ENCODE results near the gene PAXIP1. TPM values are rescaled to one million over a fixed set of nuclear protein-coding genes. Genes with fewer than 3 reads are reported as not detected.
"Not testable (repeated sequence)": the region's sequence is repeated elsewhere in the genome, so short reads cannot be mapped to it uniquely, and the experiment has no call there.

Gene PAXIP1, protein sequence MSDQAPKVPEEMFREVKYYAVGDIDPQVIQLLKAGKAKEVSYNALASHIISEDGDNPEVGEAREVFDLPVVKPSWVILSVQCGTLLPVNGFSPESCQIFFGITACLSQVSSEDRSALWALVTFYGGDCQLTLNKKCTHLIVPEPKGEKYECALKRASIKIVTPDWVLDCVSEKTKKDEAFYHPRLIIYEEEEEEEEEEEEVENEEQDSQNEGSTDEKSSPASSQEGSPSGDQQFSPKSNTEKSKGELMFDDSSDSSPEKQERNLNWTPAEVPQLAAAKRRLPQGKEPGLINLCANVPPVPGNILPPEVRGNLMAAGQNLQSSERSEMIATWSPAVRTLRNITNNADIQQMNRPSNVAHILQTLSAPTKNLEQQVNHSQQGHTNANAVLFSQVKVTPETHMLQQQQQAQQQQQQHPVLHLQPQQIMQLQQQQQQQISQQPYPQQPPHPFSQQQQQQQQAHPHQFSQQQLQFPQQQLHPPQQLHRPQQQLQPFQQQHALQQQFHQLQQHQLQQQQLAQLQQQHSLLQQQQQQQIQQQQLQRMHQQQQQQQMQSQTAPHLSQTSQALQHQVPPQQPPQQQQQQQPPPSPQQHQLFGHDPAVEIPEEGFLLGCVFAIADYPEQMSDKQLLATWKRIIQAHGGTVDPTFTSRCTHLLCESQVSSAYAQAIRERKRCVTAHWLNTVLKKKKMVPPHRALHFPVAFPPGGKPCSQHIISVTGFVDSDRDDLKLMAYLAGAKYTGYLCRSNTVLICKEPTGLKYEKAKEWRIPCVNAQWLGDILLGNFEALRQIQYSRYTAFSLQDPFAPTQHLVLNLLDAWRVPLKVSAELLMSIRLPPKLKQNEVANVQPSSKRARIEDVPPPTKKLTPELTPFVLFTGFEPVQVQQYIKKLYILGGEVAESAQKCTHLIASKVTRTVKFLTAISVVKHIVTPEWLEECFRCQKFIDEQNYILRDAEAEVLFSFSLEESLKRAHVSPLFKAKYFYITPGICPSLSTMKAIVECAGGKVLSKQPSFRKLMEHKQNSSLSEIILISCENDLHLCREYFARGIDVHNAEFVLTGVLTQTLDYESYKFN
- total RNA-seq = 33.6 and 34.3 TPM in 2 replicates

DNA sequence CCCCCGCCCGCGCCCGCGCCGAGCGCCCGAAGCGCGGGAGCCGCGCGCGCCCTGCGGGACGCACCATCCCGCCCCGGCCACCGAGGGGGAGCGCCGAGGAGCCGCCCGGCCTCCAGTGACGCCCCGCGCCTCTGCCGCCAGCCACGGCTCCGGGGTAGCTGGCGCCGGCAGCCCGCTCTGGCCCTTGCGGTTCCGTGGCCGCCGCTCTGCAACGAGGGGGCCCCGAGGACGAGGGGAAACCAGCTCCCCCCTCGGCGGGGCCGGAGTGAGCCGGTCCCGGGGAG, at the start of gene PAXIP1:
Gene PAXIP1 (minus strand): TSS at position 33 of the 284 bp plus-strand sequence. CDS start 195 bp downstream, outside the sequence.
- Mint-ChIP-seq H3K4me1 (ENCODE audit: low read depth) (peaks cover 13% of the 10 kb centered on the region), H3K36me3 (ENCODE audit: low read depth) (peaks cover 30% of the 10 kb centered on the region), H3K27me3 (ENCODE audit: low read depth) (no peaks in the 10 kb centered on the region), H3K27ac (peak within 1 kb of the TSS; percentile 93), H3K9me3 (no peaks in the 10 kb centered on the region), H3K4me3 (ENCODE audit: low read depth) (peak within 1 kb of the TSS; percentile 93)
- DNase-seq (ENCODE audit: low spot score) = no peak
- intact Hi-C loops (cut with micrococcal nuclease) = loop anchor here (1.0 to 5.0 kb wide), 4 partner anchors 75 to 341 kb away; no protein-coding TSS in a partner anchor

DNA sequence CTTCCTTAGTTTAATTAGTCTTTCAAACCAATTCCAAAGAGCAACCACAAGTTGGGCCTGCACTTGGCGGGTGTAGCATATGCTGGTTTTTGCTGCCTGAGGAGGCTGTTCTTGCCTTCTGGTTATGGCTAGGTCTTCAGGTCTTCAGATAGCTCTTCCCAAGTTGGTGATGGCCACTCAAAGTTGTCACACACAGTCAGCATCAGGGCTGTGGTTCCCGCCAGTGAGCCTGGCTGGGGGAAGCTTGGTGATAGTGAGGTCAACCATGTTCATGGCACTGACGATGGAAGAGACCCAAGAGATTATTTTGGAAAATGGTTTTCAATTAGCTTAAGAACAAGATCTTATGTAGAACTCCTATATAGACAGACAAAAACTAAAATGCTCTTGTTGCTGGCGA, 48.4 kb upstream of the PAXIP1 start:
- Mint-ChIP-seq H3K27me3 (ENCODE audit: low read depth) (peaks cover 8% of the 10 kb centered on the region), H3K27ac (no peak overlapping the region), H3K4me1 (ENCODE audit: low read depth) (no peaks in the 10 kb centered on the region), H3K4me3 (ENCODE audit: low read depth) (no peak overlapping the region), H3K9me3 (no peaks in the 10 kb centered on the region), H3K36me3 (ENCODE audit: low read depth) (no peaks in the 10 kb centered on the region)
- intact Hi-C loops (cut with micrococcal nuclease) = no loop called here
- DNase-seq (ENCODE audit: low spot score) = no peak

DNA sequence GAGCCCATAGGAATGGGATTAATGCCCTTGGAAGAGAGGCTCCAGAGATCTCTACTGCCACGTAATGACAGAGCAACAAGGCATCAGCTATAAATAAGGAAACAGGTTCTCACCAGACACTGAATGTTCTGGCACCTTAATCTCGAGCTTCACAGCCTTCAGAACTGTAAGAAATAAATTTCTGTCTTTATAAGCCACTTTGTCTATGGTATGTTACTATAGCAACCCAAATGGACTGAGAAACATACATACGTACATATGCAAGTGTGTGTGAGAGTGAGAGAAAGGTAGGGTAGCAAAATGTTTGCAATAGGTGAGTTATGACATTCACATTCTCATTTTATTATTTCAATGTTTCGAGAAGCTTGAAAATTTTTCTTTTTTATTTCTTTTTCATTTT, 45.1 kb upstream of the PAXIP1 start:
- H3K27me3 Mint-ChIP-seq (ENCODE audit: low read depth) = peaks cover 6% of the 10 kb centered on the region
- H3K4me3 Mint-ChIP-seq (ENCODE audit: low read depth) = no peak overlapping the region
- intact Hi-C loops (cut with micrococcal nuclease) = no loop called here
- H3K27ac Mint-ChIP-seq = no peak overlapping the region
- no peaks in the 10 kb centered on the region for H3K9me3 Mint-ChIP-seq
- H3K4me1 Mint-ChIP-seq (ENCODE audit: low read depth) = no peaks in the 10 kb centered on the region
- no peak for DNase-seq (ENCODE audit: low spot score)
- H3K36me3 Mint-ChIP-seq (ENCODE audit: low read depth) = no peaks in the 10 kb centered on the region

DNA sequence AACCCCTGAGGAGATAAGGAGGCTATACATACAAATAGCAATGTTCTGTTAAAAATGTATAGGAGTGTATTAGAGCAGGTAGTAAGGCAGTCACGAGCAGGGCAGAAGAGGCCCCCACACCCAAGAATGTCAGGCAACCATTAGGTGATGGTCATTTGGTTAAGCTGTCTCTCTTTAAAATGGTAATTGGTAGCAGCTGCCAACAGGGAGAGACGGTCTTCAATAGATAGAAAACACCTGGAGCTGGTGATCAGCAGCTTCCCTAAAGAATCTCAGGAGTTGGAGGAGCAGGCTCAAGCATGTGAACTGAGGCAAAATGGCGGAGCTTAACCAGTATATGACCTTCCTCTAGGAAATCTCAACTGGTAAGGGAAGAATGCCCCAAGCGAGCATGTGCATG, 40.8 kb upstream of the PAXIP1 start:
- DNase-seq (ENCODE audit: low spot score) = no peak
- intact Hi-C loops (cut with micrococcal nuclease) = no loop called here
- H3K4me1 Mint-ChIP-seq (ENCODE audit: low read depth) = no peaks in the 10 kb centered on the region
- no peaks in the 10 kb centered on the region for H3K9me3 Mint-ChIP-seq
- H3K4me3 Mint-ChIP-seq (ENCODE audit: low read depth) = no peak overlapping the region
- H3K36me3 Mint-ChIP-seq (ENCODE audit: low read depth) = no peaks in the 10 kb centered on the region
- H3K27me3 Mint-ChIP-seq (ENCODE audit: low read depth) = peaks cover 18% of the 10 kb centered on the region
- H3K27ac Mint-ChIP-seq = no peak overlapping the region

DNA sequence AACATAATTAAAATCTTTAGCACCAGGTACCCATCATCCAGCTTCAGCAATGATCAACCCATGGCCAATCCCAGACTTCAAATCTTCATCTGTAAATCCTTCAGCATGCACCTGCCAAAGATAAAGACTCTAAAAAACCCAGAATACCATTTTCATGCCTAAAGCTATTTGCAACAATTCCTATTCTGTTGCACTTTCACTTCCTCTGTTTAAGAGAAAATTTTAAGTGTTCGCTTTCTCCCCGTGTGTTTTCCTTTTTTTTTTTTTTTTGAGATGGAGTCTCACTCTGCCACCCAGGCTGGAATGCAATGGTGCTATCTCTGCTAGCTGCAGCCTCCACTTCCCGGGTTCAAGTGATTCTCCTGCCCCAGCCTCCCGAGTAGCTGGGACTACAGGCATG, 35.4 kb upstream of the PAXIP1 start:
- Mint-ChIP-seq H3K4me1 (ENCODE audit: low read depth) (no peaks in the 10 kb centered on the region), H3K36me3 (ENCODE audit: low read depth) (no peaks in the 10 kb centered on the region)
- intact Hi-C loops (cut with micrococcal nuclease) = no loop called here

DNA sequence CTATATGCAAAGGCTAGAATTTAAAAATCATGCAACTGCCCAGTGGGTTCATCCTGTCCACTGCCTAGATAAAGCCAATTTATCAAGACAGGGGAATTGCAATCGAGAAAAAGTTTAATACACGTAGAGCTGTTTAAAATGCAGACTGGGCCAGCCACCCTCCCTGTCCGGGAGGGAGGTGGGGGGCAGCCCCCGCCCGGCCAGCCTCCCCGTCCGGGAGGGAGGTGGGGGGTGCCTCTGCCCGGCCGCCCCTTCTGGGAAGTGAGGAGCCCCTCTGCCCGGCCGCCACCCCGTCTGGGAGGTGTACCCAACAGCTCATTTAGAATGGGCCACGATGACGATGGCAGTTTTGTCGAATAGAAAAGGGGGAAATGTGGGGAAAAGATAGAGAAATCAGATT, 31.6 kb upstream of the PAXIP1 start:
- H3K4me3 Mint-ChIP-seq (ENCODE audit: low read depth); H3K4me1 Mint-ChIP-seq (ENCODE audit: low read depth); H3K9me3 Mint-ChIP-seq; intact Hi-C loops (cut with micrococcal nuclease); DNase-seq (ENCODE audit: low spot score); H3K27ac Mint-ChIP-seq; H3K36me3 Mint-ChIP-seq (ENCODE audit: low read depth): not testable (repeated sequence)
- H3K27me3 Mint-ChIP-seq (ENCODE audit: low read depth) = peaks cover 14% of the 10 kb centered on the region

More for the DNA sequence above, 35.4 kb upstream of the PAXIP1 start:
- H3K9me3 Mint-ChIP-seq = no peaks in the 10 kb centered on the region
- H3K4me3 Mint-ChIP-seq (ENCODE audit: low read depth) = no peak overlapping the region
- no peak overlapping the region for H3K27ac Mint-ChIP-seq
- no peak for DNase-seq (ENCODE audit: low spot score)
- H3K27me3 Mint-ChIP-seq (ENCODE audit: low read depth) = peaks cover 21% of the 10 kb centered on the region

DNA sequence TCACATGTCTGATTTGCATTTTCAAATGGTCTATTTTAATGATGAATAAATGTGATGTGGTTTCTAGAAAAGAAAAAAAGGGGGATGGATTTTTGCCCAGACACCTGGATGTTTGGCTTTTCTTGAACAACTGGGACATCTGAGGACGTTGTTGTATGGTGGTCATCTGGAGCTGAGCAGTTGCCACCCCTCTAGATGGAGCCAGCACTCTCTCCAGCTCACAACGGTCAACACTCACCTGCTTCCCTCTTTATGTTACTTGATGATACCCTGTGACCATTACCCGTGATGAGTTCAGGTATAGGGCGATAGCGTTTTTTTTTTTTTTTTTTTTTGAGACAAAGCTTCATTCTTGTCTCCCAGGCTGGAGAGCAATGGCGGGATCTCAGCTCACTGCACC, 30.1 kb upstream of the PAXIP1 start:
- Mint-ChIP-seq H3K36me3 (ENCODE audit: low read depth) (no peaks in the 10 kb centered on the region), H3K4me1 (ENCODE audit: low read depth) (no peaks in the 10 kb centered on the region), H3K27me3 (ENCODE audit: low read depth) (peaks cover 14% of the 10 kb centered on the region), H3K4me3 (ENCODE audit: low read depth) (no peak overlapping the region), H3K27ac (no peak overlapping the region), H3K9me3 (peaks cover 3% of the 10 kb centered on the region)
- DNase-seq (ENCODE audit: low spot score) = no peak
- intact Hi-C loops (cut with micrococcal nuclease) = no loop called here

DNA sequence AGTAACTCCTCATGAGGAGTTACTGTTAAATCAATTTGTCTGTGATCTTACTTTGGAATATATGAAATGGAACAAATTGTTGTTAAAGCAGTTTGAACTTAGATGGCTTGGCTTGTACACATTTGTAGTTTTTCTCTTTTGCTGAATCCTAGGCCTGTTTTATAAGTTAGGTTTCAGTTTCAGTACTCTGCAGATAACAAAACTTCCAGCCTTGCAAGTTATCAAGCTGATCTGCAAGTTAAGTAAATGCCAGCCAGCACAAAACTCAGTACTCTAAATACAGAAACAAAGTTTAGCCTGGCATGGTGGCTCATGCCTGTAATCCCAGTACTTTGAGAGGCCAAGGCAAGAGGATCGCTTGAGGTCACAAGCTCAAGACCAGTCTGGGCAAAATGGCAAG, 25.0 kb upstream of the PAXIP1 start:
- no peak for DNase-seq (ENCODE audit: low spot score)
- Mint-ChIP-seq H3K9me3 (peaks cover 7% of the 10 kb centered on the region), H3K4me1 (ENCODE audit: low read depth) (peaks cover 6% of the 10 kb centered on the region), H3K36me3 (ENCODE audit: low read depth) (no peaks in the 10 kb centered on the region), H3K27me3 (ENCODE audit: low read depth) (peaks cover 18% of the 10 kb centered on the region), H3K4me3 (ENCODE audit: low read depth) (no peak overlapping the region), H3K27ac (no peak overlapping the region)
- intact Hi-C loops (cut with micrococcal nuclease) = no loop called here

DNA sequence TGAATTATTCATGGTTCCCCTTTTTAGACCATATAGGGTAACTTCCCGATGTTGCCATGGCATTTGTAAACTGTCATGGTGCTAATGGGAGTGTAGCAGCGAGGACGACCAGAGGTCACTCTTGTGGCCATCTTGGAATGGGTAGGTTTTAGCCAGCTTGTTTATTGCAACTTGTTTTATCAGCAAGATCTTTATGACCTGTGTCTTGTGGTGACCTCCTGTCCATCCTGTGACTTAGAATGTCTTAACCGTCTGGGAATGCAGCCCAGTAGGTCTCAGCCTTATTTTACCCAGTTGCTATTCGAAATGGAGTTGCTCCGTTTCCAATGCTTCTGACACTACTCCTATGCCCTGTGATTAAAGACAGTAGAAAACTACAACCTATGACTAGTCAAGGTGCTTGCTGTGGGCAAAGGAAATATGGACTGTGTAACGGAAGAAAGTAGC, 18.8 kb upstream of the PAXIP1 start:
- H3K4me3 Mint-ChIP-seq (ENCODE audit: low read depth) = no peak overlapping the region
- H3K27ac Mint-ChIP-seq = no peak overlapping the region
- H3K4me1 Mint-ChIP-seq (ENCODE audit: low read depth) = no peaks in the 10 kb centered on the region
- peaks cover 11% of the 10 kb centered on the region for H3K27me3 Mint-ChIP-seq (ENCODE audit: low read depth)
- H3K36me3 Mint-ChIP-seq (ENCODE audit: low read depth) = no peaks in the 10 kb centered on the region
- no peaks in the 10 kb centered on the region for H3K9me3 Mint-ChIP-seq
- no peak for DNase-seq (ENCODE audit: low spot score)
- intact Hi-C loops (cut with micrococcal nuclease) = no loop called here

DNA sequence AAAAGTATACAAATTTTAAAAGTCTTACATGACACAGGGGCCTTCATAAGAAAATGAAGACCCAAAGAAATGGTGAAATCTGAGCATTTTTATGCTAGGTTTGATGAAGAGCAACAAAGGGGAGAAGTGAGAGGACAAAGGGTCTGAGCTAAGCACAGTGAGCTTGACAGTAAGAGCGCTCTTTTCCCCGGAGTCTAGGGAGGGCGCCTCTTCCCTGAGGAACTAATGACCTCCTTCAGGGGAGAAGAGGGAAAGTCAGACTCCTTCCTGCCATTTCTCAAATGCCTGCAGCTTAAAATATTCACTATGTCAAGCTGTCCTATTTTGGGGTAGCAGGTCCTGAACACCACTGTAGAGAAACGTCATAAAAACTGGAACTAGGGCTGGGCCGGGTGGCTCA, 18.1 kb upstream of the PAXIP1 start:
- intact Hi-C loops (cut with micrococcal nuclease) = no loop called here
- no peak overlapping the region for H3K4me3 Mint-ChIP-seq (ENCODE audit: low read depth)

DNA sequence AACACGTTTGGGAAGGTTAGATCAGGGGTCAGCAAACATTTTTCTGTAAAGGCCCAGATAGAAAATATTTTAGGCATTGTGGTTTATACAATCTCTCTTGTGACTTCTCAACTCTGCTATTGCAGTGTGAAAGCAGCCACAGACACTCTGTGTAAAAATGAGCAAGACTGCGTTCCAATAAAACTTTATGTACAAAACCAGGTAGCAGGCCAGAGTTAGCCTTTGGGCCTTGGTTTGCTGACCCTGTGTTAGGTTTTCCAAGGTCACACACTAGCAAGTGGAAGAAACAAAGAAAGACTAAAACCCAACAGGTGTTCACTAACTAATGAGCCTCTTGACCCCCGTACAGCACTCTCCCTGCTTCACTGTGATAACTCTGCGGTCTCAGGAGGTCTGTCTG, 14.9 kb upstream of the PAXIP1 start:
- Mint-ChIP-seq H3K36me3 (ENCODE audit: low read depth) (no peaks in the 10 kb centered on the region), H3K4me1 (ENCODE audit: low read depth) (no peaks in the 10 kb centered on the region), H3K27ac (no peak overlapping the region), H3K9me3 (no peaks in the 10 kb centered on the region), H3K4me3 (ENCODE audit: low read depth) (no peak overlapping the region), H3K27me3 (ENCODE audit: low read depth) (peaks cover 6% of the 10 kb centered on the region)
- intact Hi-C loops (cut with micrococcal nuclease) = no loop called here
- no peak for DNase-seq (ENCODE audit: low spot score)

More for the DNA sequence above, 18.1 kb upstream of the PAXIP1 start:
- H3K4me1 Mint-ChIP-seq (ENCODE audit: low read depth) = no peaks in the 10 kb centered on the region
- DNase-seq (ENCODE audit: low spot score) = no peak
- no peak overlapping the region for H3K27ac Mint-ChIP-seq
- H3K36me3 Mint-ChIP-seq (ENCODE audit: low read depth) = no peaks in the 10 kb centered on the region
- no peaks in the 10 kb centered on the region for H3K9me3 Mint-ChIP-seq
- peaks cover 11% of the 10 kb centered on the region for H3K27me3 Mint-ChIP-seq (ENCODE audit: low read depth)

DNA sequence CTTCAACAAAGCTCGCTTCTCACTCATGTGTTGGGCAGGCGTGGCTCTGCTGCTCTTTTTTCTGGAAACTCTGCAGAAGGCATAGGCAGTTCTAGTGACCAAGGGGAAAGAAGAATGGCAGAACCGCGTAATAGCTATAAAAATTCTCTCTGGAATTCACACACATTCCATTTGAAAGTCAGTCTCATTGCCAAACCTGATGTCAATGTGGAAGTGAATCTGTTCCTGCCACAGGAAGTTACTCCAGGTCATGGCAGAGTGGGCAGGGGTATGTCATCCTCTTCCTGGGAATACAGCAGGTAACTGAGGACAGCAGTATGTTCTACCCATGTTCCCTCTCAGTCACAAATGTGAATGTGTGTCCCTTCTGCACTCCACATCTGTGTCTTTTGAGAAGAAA, 8.2 kb upstream of the PAXIP1 start:
- Mint-ChIP-seq H3K4me3 (ENCODE audit: low read depth) (no peak overlapping the region), H3K27ac (no peak overlapping the region), H3K9me3 (no peaks in the 10 kb centered on the region), H3K36me3 (ENCODE audit: low read depth) (peaks cover 13% of the 10 kb centered on the region), H3K4me1 (ENCODE audit: low read depth) (no peaks in the 10 kb centered on the region), H3K27me3 (ENCODE audit: low read depth) (peaks cover 5% of the 10 kb centered on the region)
- DNase-seq (ENCODE audit: low spot score) = no peak
- intact Hi-C loops (cut with micrococcal nuclease) = no loop called here

Data from activated T-helper 2 cell treated with anti-CD3 and anti-CD28 coated beads, Interferon-gamma antibody, Interleukin-2, Interleukin-4, amounts not matched to agents 10 μg/mL and 5 μg/mL and 100 μg/mL, durations not matched to agents 14 hours and 24 hours and 36 hours (primary cell).